ENCODE data around the gene IRGC.

GRCh38 chr19:43738780-43739211, 22.9 kb downstream of the IRGC start:
- TF ChIP-seq CTCF (IDR thresholded peaks at IDR 0.05; ENCODE audit: low read length) (no peak), EZH2 (optimal IDR thresholded peaks at IDR 0.05; ENCODE audit: low read depth, low read length) (no peak)

Measured in MM.1S (cell line).